Peyer's patch (tissue), 4 donors: ENCODE results near the gene BRICD5. TPM values are rescaled to one million over a fixed set of nuclear protein-coding genes. Genes with fewer than 3 reads are reported as not detected.

Source experiments
- DNase-seq, 3 donors: peaks; one replicate each; pipeline ENCODE4 v3.0.0-alpha.2; 2017 to 2019
- H3K27ac ChIP-seq, 4 donors: fragments of 200-600 bp; sonication (generic); one replicate each; pipeline ENCODE4 v1.5.1; 2016 to 2019
- H3K27me3 ChIP-seq, 2 donors: fragments of 200-600 bp; sonication (generic); one replicate each; pipeline ENCODE4 v1.5.1; 2019
- H3K36me3 ChIP-seq, 3 donors: fragments of 200-600 bp; sonication (generic); one replicate each; pipeline ENCODE4 v1.5.1; 2016 to 2019
- H3K4me1 ChIP-seq, 4 donors: fragments of 200-600 bp; sonication (generic); one replicate each; pipeline ENCODE4 v1.5.1; 2016 to 2019
- H3K4me3 ChIP-seq, 4 donors: fragments of 200-600 bp; sonication (generic); 1 replicate in 3 of 4; 2 replicates in 1 of 4; pipeline ENCODE4 v1.5.1; 2016 to 2019; ENCODE audit warnings: mild to moderate bottlenecking in 1 of 4
- H3K9me3 ChIP-seq, 4 donors: fragments of 200-600 bp; sonication (generic); one replicate each; pipeline ENCODE4 v1.5.1; 2016 to 2019; ENCODE audit warnings: mild to moderate bottlenecking in 1 of 4
- POLR2A ChIP-seq, 2 donors: fragments of 450-650 bp; IDR thresholded peaks; one replicate each; pipeline ENCODE4 v1.5.1; 2017; ENCODE audit warnings: antibody characterized with exemption in 2 of 2, mild to moderate bottlenecking in 2 of 2, moderate library complexity in 2 of 2
- total RNA-seq, 4 donors: library from RNA; depleted of rRNA; stranded (reverse); fragments of >200 nt; gene quantifications; one replicate each; pipeline ENCODE4 v1.1.0, GENCODE V29; 2016
- TF ChIP-seq, protein P1 (sequence below), 6 experiments: fragments of 450-650 bp in 4 of 6; fragments of 200-600 bp in 2 of 6; sonication (generic) in 1 of 6; IDR thresholded peaks; one replicate each; pipeline ENCODE4 v1.5.1; 2017 to 2019; ENCODE audit warnings: antibody characterized with exemption in 6 of 6, mild to moderate bottlenecking in 3 of 6, moderate library complexity in 1 of 6

BRICD5 gene
- total RNA-seq, 4 donors from 2014 or later: 13.3 to 44.6 (median 19.8) TPM

DNA sequence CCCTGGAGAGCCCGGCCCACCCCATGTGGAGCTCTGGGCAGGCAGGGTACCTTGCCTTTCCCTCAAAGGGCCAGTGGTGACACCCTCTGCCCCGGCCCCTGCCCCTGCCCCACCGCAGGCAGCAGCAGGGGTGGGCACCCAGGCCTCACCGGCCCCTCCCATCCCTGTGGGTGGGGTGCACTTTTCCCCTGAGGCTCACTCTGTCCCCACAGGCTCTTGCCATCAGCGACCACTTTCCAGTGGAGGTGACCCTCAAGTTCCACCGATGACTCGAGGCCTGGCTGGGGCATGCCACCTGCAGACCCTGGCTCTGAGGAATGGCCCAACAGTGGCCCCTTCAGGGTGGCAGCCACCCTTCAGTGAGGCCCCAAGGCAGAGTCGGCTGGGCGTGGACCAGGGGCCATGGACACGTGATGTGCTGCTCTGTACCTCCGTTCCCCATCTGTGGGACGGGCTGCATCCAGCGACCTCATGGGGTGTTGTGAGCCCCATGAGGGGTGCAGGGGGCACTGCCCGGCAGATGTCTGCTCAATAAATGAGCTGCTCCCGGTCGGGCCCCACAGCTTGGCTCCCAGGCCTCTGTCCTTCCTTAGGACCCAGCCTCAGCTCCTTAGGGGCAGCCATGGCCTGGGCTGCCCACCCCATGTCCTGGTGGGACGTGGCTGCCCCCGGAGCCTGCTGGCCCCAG, 27.6 kb upstream of the BRICD5 start:
- no peak for DNase-seq
- H3K27me3 ChIP-seq: peaks cover 0 to 19% of the 10 kb centered on the region in 2 donors
- no peak for TF ChIP-seq POLR2A (IDR thresholded peaks at IDR 0.05)
- TF ChIP-seq, protein P1, sequence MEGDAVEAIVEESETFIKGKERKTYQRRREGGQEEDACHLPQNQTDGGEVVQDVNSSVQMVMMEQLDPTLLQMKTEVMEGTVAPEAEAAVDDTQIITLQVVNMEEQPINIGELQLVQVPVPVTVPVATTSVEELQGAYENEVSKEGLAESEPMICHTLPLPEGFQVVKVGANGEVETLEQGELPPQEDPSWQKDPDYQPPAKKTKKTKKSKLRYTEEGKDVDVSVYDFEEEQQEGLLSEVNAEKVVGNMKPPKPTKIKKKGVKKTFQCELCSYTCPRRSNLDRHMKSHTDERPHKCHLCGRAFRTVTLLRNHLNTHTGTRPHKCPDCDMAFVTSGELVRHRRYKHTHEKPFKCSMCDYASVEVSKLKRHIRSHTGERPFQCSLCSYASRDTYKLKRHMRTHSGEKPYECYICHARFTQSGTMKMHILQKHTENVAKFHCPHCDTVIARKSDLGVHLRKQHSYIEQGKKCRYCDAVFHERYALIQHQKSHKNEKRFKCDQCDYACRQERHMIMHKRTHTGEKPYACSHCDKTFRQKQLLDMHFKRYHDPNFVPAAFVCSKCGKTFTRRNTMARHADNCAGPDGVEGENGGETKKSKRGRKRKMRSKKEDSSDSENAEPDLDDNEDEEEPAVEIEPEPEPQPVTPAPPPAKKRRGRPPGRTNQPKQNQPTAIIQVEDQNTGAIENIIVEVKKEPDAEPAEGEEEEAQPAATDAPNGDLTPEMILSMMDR (IDR thresholded peaks at IDR 0.05): no peak
- peaks cover 5 to 28% (median 14%) of the 10 kb centered on the region in 4 donors for H3K4me1 ChIP-seq
- H3K36me3 ChIP-seq: peaks cover 0 to 50% (median 0%) of the 10 kb centered on the region in 3 donors
- no peak overlapping the region for H3K4me3 ChIP-seq
- no peaks in the 10 kb centered on the region for H3K9me3 ChIP-seq
- H3K27ac ChIP-seq: no peak overlapping the region

DNA sequence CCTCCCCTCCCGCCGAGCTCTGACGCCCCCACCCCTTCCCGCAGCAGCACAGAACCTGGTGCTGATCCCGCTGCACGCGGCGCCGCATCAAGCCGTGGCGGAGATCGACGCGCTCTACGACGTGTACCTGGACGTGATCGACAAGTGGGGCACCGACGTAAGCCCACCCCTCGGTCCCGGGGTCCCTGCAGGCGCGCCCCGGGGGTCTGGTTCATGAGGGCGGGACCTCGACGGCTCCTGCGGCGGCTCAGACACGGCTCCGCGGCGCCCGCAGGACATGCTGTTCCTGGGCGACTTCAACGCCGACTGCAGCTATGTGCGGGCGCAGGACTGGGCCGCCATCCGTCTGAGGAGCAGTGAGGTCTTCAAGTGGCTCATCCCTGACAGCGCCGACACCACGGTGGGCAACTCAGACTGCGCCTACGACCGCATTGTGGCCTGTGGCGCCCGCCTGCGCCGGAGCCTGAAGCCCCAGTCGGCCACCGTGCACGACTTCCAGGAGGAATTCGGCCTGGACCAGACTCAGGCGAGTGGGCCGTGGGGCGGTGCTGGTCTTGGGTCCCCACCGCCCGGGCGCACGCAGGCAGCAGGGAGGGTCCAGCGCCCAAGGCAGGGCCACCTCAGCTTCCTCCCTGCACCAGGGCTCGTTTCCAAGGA, 27.0 kb upstream of the BRICD5 start:
- TF ChIP-seq, protein P1 (IDR thresholded peaks at IDR 0.05): no peak
- no peak for TF ChIP-seq POLR2A (IDR thresholded peaks at IDR 0.05)
- H3K4me1 ChIP-seq: peaks cover 5 to 28% (median 14%) of the 10 kb centered on the region in 4 donors
- no peaks in the 10 kb centered on the region for H3K9me3 ChIP-seq
- peaks cover 0 to 19% of the 10 kb centered on the region in 2 donors for H3K27me3 ChIP-seq
- H3K27ac ChIP-seq: no peak overlapping the region
- DNase-seq: no peak
- H3K36me3 ChIP-seq: peaks cover 0 to 50% (median 0%) of the 10 kb centered on the region in 3 donors
- H3K4me3 ChIP-seq: no peak overlapping the region

DNA sequence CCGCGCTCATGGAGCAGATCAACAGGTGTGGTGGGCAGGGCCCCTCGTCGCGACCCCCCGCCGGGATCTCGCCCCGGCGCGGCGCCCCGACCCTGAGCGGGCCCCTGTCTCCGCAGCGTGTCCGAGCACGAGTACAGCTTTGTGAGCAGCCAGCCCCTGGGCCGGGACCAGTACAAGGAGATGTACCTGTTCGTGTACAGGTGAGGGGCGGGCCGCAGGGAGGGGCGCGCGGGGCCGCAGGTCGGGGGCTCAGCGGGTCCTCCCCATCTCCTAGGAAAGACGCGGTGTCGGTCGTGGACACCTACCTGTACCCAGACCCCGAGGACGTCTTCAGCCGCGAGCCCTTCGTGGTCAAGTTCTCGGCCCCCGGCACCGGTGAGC, 26.4 kb upstream of the BRICD5 start:
- Histone ChIP-seq H3K27me3 (peaks cover 0 to 19% of the 10 kb centered on the region in 2 donors), H3K4me1 (peaks cover 5 to 28% (median 14%) of the 10 kb centered on the region in 4 donors), H3K36me3 (peaks cover 0 to 50% (median 0%) of the 10 kb centered on the region in 3 donors), H3K27ac (no peak overlapping the region), H3K4me3 (peak overlapping the region in 2 of 4 donors; percentile 19 to 26), H3K9me3 (no peaks in the 10 kb centered on the region)
- no peak for DNase-seq
- TF ChIP-seq, protein P1 (IDR thresholded peaks at IDR 0.05): no peak
- TF ChIP-seq POLR2A (IDR thresholded peaks at IDR 0.05): no peak

DNA sequence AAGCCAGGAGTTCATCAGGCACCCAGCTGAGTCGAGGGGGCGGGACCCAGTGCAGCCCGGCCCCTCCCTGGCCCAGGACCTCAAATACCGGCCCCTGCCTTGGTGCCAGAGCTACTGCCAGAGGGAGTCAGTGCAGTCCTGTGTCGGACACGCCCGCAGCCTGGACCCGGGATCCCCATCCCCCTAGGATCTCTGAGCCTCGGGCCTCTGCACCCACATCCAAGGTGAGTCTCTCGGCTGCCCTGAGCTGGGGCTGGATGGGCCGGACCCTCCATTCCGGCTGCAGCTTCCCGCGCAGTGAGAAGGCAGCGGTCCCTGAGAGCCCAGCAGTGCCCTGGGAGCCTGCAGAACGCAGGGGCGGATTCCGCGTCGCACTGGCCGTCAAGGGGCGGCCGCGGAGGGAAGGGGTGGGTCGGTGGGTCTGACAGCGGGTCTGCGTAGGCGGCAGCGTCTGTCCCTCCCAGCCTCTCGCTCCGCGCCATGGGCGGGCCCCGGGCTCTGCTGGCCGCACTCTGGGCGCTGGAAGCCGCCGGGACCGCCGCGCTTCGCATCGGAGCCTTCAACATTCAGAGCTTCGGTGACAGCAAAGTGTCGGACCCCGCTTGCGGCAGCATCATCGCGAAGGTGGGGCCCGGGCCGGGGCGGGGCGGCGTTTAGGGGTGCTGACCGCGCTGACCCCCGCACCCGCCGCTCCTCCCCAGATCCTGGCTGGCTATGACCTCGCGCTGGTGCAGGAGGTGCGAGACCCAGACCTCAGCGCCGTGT, 25.9 kb upstream of the BRICD5 start, which contains the start of gene DNASE1L2:
Gene DNASE1L2, plus strand, starts transcription at position 108 of the 765 bp plus-strand sequence. Its CDS starts 373 bp downstream, at position 481.
- TF ChIP-seq POLR2A (IDR thresholded peaks at IDR 0.05): no peak
- TF ChIP-seq, protein P1 (IDR thresholded peaks at IDR 0.05): no peak
- peaks cover 0 to 50% (median 0%) of the 10 kb centered on the region in 3 donors for H3K36me3 ChIP-seq
- H3K4me1 ChIP-seq: peaks cover 5 to 28% (median 14%) of the 10 kb centered on the region in 4 donors
- no peak for DNase-seq
- H3K27me3 ChIP-seq: peaks cover 0 to 19% of the 10 kb centered on the region in 2 donors
- no peak within 1 kb of the TSS for H3K27ac ChIP-seq
- no peaks in the 10 kb centered on the region for H3K9me3 ChIP-seq
- H3K4me3 ChIP-seq: peak within 1 kb of the TSS in 2 of 4 donors; percentile 19 to 26

DNA sequence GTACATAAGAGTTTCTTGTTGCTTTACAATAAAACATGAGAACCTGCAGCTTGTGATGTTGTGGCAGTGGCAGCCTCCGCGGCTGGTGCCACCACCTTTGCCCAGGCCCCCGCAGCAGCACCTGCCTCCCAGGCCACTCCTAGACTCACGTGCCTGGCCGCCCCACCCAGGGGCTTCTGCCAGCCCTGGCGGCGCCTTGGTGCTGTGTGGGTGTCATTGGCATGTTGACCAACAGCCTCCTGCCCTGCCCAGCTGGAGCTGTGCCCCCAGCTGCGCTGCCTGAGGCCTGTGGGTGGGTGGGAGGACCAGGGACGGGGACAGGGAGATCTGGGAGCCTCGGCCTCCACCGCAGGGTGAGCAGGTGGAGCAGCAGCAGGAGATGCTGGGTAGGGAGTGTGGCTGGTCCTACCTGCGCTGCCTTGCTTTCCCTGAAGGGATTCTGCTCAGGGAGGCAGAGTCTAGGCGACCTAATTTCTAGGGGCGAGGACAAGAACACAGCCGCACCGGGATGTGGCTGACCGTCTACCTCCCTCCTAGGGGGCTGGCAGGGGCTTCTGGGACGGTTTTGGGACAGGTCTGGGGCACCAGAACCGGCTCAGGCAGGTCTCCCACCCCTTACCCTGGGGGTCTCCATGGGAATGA, 25.2 kb upstream of the BRICD5 start:
- Histone ChIP-seq H3K27me3 (peaks cover 0 to 19% of the 10 kb centered on the region in 2 donors), H3K4me3 (no peak overlapping the region), H3K27ac (no peak overlapping the region), H3K9me3 (no peaks in the 10 kb centered on the region), H3K36me3 (peaks cover 0 to 52% (median 0%) of the 10 kb centered on the region in 3 donors), H3K4me1 (peaks cover 5 to 28% (median 14%) of the 10 kb centered on the region in 4 donors)
- DNase-seq: no peak
- no peak for TF ChIP-seq POLR2A (IDR thresholded peaks at IDR 0.05)
